ENCODE measurements around the gene VPS54.

DNA sequence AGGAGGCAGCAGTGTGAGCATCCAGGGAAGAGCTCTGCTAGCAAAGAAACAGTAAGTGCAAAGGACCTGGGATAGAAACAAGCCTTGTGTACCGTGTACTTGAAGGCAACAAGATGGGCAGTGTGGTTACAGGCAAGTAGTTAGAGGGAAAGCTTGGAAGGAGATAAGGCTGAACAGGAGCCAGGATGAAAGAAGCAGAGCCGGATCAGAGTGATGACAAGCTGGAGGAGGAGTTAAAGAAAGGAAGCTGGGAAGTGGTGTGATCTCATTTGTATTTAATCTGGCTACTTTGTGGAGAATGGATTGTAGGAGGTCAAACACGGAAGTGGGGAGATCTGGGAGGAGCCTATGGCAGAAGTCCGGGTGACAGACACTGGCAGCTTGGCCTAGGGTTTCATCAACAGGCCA, 44.7 kb upstream of the VPS54 start:
- TF ChIP-seq, protein P1, sequence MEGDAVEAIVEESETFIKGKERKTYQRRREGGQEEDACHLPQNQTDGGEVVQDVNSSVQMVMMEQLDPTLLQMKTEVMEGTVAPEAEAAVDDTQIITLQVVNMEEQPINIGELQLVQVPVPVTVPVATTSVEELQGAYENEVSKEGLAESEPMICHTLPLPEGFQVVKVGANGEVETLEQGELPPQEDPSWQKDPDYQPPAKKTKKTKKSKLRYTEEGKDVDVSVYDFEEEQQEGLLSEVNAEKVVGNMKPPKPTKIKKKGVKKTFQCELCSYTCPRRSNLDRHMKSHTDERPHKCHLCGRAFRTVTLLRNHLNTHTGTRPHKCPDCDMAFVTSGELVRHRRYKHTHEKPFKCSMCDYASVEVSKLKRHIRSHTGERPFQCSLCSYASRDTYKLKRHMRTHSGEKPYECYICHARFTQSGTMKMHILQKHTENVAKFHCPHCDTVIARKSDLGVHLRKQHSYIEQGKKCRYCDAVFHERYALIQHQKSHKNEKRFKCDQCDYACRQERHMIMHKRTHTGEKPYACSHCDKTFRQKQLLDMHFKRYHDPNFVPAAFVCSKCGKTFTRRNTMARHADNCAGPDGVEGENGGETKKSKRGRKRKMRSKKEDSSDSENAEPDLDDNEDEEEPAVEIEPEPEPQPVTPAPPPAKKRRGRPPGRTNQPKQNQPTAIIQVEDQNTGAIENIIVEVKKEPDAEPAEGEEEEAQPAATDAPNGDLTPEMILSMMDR (IDR thresholded peaks at IDR 0.05; ENCODE audit: insufficient read depth, low read depth, low read length): no peak
- TF ChIP-seq EZH2 (IDR thresholded peaks at IDR 0.05; ENCODE audit: insufficient read depth, low read length): no peak

Data from astrocyte (in vitro differentiated cells and primary cell).